ENCODE measurements around the gene MTFMT. TPM values are rescaled to one million over a fixed set of nuclear protein-coding genes. Genes with fewer than 3 reads are reported as not detected.

Gene MTFMT
- total RNA-seq, 4 donors from 2014 or later: 18.3 to 29.0 (median 23.7) TPM

DNA sequence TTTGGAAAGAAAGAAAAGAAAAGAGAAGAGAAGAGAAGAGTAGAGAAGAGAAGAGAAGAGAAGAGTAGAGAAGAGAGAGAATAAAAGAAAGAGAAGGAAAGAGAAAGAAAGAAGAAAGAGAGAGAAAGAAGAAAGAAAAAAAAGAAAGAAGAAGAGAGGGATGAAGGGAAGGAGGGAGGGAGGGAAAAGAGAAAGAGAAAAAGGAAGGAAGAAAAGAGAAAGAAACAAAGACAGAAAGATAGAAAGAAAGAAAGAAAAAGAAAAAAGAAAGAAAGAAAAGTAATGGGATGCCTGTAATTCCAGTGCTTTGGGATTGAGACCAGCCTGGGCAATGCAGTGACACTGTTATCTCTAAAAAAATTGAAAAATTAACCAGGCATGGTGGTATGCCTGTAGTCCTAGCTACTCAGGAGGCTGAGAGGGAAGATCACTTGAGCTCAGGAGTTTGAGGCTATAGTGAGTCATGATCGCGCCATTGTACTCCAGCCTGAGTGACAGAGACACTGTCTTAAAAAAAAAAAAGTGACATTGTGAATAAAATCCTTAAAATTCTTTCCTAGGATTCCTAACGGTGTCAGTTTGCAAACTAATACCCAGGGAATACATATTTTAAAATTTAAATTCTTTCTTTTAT is 36.7 kb upstream of the MTFMT start:
- TF ChIP-seq, protein P1, sequence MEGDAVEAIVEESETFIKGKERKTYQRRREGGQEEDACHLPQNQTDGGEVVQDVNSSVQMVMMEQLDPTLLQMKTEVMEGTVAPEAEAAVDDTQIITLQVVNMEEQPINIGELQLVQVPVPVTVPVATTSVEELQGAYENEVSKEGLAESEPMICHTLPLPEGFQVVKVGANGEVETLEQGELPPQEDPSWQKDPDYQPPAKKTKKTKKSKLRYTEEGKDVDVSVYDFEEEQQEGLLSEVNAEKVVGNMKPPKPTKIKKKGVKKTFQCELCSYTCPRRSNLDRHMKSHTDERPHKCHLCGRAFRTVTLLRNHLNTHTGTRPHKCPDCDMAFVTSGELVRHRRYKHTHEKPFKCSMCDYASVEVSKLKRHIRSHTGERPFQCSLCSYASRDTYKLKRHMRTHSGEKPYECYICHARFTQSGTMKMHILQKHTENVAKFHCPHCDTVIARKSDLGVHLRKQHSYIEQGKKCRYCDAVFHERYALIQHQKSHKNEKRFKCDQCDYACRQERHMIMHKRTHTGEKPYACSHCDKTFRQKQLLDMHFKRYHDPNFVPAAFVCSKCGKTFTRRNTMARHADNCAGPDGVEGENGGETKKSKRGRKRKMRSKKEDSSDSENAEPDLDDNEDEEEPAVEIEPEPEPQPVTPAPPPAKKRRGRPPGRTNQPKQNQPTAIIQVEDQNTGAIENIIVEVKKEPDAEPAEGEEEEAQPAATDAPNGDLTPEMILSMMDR (IDR thresholded peaks at IDR 0.05; ENCODE audit: low read depth): no peak

GRCh38 chr15:65062726-65063125 is 33.3 kb upstream of the MTFMT start:
- TF ChIP-seq, protein P1 (IDR thresholded peaks at IDR 0.05; ENCODE audit: low read depth): no peak

GRCh38 chr15:65062061-65062460 is 32.6 kb upstream of the MTFMT start:
- TF ChIP-seq, protein P1 (IDR thresholded peaks at IDR 0.05; ENCODE audit: low read depth): no peak

DNA sequence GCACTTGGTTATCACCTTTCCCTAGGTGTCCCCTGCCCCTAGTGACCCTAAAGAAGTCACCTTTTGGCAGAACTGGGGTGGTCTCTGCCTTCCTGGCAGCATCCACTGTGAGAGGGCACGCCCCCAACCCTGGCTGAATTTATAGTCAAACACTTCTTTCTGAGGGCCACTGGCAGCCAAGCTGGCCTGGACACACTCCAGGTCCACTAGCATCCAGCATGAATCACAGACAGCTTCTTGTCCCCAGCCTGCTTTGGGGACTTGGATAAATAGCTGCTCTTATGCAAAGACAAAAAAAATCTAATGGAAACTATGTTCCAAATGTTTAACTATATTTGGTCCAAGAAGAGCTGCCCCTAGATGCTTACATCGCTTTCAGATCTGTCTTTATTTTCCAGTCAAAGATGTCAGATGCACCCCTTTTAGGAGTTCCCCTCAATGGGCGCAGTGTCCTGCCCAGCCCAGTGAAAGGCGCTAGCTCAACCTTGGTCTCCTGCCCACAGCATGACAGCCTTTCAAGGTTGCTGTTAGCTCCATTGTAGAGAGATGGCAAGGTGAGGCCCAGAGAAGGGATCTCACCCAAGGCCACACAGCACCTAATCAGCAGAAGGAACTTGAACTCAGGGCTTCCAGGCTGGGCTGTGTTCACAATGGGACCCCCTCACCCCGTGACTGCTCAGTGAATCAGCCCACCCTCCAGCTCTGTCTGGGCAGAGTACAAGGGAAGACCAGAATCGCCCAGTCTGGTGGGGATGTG is 31.4 kb upstream of the MTFMT start:
- TF ChIP-seq, protein P1 (IDR thresholded peaks at IDR 0.05; ENCODE audit: low read depth): no peak

DNA sequence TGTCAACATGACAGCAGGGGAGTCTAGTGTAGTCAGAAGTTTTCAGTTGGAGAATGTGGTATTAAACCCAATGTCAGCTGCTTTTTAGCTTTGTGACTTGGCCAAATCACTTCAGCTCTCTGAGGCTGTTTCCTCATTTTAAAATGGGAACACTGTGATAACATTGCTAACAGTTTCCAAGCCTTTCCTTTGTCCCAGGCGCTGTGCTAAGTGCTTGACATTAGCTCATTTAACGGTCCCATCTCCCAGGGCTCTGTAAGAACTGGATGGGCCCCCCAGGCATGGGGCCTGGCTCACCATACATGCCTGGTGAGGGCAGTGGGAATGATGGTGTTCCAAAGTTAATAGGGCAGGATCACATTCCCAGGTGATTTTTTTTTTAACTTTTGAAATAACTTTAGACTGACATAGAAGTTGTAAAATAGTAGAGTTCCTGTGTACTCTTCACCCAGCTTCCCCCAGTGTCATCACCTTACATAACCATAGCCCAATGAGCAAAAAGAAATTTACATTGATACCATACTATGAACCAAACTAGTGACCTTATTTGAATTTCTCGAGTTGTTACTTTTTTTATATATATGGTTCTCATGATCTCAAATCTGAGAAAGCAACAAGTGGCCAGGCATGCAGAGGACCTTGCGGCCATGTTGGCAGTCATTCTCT is 30.6 kb upstream of the MTFMT start:
- TF ChIP-seq, protein P1 (IDR thresholded peaks at IDR 0.05; ENCODE audit: low read depth): no peak

DNA sequence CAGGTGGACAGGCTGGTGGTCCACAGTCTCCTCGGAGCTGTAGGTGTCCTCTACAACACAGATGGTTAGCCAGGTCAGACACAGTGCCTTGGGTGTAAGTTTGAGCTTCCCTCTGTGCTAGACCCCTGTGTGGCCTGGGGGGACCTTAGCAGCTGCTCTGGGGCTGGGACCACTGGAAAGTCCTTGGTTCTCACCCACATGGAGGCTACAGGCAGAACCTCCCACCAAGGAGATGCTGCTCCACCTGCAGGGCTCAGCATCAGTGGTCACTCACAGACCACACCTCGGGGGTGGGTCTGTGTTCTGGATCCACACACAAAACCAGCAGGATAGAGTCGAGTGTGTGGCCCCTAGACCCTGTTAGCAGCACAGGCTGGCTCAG is 29.9 kb upstream of the MTFMT start:
- TF ChIP-seq, protein P1 (IDR thresholded peaks at IDR 0.05; ENCODE audit: low read depth): no peak

Measured in subcutaneous adipose tissue (tissue), 4 donors.